ENCODE results near the gene ALKBH1. TPM values are rescaled to one million over a fixed set of nuclear protein-coding genes. Genes with fewer than 3 reads are reported as not detected.
A peak's percentile ranks its signal among the peaks of the same experiment; 100 is the strongest.

Gene ALKBH1
- total and polyA plus RNA-seq, 9 of the 15 experiments (the other 6 are each of a cell fraction or from before 2014, with no cell fraction given): 5.3 to 19.4 (median 10.7) TPM

DNA sequence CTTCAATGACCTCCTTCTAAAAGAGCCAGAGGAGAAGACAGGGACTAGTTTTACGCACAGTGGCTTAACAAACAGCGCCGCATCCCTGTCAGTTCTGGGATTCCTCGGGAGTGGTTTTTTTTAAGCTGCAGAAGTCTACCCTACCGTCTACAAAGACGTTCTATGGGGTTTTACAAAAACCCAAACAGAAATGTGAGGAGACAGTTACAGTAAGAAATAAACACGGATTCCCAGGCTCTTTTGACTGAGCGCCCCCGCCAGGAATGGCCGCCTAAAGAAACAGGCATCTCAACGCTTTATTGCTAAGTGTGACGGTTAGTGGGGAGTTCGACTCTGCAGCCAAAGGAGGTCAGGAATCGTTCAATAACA, 484 bp downstream of the ALKBH1 start (continued):
- TF ChIP-seq, protein P1, sequence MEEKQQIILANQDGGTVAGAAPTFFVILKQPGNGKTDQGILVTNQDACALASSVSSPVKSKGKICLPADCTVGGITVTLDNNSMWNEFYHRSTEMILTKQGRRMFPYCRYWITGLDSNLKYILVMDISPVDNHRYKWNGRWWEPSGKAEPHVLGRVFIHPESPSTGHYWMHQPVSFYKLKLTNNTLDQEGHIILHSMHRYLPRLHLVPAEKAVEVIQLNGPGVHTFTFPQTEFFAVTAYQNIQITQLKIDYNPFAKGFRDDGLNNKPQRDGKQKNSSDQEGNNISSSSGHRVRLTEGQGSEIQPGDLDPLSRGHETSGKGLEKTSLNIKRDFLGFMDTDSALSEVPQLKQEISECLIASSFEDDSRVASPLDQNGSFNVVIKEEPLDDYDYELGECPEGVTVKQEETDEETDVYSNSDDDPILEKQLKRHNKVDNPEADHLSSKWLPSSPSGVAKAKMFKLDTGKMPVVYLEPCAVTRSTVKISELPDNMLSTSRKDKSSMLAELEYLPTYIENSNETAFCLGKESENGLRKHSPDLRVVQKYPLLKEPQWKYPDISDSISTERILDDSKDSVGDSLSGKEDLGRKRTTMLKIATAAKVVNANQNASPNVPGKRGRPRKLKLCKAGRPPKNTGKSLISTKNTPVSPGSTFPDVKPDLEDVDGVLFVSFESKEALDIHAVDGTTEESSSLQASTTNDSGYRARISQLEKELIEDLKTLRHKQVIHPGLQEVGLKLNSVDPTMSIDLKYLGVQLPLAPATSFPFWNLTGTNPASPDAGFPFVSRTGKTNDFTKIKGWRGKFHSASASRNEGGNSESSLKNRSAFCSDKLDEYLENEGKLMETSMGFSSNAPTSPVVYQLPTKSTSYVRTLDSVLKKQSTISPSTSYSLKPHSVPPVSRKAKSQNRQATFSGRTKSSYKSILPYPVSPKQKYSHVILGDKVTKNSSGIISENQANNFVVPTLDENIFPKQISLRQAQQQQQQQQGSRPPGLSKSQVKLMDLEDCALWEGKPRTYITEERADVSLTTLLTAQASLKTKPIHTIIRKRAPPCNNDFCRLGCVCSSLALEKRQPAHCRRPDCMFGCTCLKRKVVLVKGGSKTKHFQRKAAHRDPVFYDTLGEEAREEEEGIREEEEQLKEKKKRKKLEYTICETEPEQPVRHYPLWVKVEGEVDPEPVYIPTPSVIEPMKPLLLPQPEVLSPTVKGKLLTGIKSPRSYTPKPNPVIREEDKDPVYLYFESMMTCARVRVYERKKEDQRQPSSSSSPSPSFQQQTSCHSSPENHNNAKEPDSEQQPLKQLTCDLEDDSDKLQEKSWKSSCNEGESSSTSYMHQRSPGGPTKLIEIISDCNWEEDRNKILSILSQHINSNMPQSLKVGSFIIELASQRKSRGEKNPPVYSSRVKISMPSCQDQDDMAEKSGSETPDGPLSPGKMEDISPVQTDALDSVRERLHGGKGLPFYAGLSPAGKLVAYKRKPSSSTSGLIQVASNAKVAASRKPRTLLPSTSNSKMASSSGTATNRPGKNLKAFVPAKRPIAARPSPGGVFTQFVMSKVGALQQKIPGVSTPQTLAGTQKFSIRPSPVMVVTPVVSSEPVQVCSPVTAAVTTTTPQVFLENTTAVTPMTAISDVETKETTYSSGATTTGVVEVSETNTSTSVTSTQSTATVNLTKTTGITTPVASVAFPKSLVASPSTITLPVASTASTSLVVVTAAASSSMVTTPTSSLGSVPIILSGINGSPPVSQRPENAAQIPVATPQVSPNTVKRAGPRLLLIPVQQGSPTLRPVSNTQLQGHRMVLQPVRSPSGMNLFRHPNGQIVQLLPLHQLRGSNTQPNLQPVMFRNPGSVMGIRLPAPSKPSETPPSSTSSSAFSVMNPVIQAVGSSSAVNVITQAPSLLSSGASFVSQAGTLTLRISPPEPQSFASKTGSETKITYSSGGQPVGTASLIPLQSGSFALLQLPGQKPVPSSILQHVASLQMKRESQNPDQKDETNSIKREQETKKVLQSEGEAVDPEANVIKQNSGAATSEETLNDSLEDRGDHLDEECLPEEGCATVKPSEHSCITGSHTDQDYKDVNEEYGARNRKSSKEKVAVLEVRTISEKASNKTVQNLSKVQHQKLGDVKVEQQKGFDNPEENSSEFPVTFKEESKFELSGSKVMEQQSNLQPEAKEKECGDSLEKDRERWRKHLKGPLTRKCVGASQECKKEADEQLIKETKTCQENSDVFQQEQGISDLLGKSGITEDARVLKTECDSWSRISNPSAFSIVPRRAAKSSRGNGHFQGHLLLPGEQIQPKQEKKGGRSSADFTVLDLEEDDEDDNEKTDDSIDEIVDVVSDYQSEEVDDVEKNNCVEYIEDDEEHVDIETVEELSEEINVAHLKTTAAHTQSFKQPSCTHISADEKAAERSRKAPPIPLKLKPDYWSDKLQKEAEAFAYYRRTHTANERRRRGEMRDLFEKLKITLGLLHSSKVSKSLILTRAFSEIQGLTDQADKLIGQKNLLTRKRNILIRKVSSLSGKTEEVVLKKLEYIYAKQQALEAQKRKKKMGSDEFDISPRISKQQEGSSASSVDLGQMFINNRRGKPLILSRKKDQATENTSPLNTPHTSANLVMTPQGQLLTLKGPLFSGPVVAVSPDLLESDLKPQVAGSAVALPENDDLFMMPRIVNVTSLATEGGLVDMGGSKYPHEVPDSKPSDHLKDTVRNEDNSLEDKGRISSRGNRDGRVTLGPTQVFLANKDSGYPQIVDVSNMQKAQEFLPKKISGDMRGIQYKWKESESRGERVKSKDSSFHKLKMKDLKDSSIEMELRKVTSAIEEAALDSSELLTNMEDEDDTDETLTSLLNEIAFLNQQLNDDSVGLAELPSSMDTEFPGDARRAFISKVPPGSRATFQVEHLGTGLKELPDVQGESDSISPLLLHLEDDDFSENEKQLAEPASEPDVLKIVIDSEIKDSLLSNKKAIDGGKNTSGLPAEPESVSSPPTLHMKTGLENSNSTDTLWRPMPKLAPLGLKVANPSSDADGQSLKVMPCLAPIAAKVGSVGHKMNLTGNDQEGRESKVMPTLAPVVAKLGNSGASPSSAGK (IDR thresholded peaks at IDR 0.05): no peak
- TF ChIP-seq PURB (CRISPR knock-in tag; IDR thresholded peaks at IDR 0.05; ENCODE audit: low read depth) (no peak), NFE2 (IDR thresholded peaks at IDR 0.05; ENCODE audit: low read depth) (no peak), RBM15 (IDR thresholded peaks at IDR 0.05; ENCODE audit: insufficient read depth, low read length) (no peak)
- TF ChIP-seq, protein P2, sequence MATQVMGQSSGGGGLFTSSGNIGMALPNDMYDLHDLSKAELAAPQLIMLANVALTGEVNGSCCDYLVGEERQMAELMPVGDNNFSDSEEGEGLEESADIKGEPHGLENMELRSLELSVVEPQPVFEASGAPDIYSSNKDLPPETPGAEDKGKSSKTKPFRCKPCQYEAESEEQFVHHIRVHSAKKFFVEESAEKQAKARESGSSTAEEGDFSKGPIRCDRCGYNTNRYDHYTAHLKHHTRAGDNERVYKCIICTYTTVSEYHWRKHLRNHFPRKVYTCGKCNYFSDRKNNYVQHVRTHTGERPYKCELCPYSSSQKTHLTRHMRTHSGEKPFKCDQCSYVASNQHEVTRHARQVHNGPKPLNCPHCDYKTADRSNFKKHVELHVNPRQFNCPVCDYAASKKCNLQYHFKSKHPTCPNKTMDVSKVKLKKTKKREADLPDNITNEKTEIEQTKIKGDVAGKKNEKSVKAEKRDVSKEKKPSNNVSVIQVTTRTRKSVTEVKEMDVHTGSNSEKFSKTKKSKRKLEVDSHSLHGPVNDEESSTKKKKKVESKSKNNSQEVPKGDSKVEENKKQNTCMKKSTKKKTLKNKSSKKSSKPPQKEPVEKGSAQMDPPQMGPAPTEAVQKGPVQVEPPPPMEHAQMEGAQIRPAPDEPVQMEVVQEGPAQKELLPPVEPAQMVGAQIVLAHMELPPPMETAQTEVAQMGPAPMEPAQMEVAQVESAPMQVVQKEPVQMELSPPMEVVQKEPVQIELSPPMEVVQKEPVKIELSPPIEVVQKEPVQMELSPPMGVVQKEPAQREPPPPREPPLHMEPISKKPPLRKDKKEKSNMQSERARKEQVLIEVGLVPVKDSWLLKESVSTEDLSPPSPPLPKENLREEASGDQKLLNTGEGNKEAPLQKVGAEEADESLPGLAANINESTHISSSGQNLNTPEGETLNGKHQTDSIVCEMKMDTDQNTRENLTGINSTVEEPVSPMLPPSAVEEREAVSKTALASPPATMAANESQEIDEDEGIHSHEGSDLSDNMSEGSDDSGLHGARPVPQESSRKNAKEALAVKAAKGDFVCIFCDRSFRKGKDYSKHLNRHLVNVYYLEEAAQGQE (IDR thresholded peaks at IDR 0.05; ENCODE audit: borderline replicate concordance): peak; percentile 7; the same call in 1 of the 2 replicates
- TF ChIP-seq, protein P2 (CRISPR knock-in tag; IDR thresholded peaks at IDR 0.05; ENCODE audit: low read depth): no peak

Data from K562 (cell line).